Suppressor macrophage (primary cell): ENCODE data around the gene STIMATE.
A peak's percentile ranks its signal among the peaks of the same experiment; 100 is the strongest.

Source experiments
- DNase-seq, 4 experiments: peaks; one replicate each; pipeline ENCODE4 v3.0.0-alpha.2; 2020 to 2022

Gene STIMATE

DNA sequence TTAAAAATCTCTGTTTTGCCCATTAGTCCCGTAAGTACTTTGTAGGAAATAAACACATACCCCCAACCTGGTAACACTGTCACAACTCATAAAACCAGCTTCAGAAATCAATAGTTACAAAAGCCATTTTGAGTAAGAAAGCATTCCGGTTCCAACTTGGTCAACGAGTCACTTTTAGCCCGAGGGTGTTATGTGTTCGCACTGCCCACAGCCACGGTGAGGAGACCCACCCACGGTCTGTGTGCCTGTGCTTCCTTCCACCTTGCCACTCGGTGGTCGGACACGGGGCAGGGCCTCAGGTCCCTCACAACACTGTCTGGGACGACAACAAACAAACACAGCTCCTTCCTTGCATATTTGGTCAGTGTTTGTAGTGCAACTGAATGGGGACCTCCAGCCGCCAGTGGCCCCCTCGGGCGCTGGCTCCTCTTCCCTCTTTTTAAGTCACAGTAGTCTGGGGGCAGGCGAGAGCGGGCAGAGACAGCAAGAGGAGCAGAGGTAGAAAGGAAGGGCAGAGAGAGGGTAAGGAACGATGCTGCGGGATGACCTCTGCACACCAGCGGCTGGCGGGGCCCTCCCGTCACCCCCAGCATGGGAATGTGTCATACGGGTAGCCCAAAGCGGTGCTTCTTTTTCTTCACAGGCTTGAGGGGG, 57.3 kb downstream of the STIMATE start:
- no peak for DNase-seq

DNA sequence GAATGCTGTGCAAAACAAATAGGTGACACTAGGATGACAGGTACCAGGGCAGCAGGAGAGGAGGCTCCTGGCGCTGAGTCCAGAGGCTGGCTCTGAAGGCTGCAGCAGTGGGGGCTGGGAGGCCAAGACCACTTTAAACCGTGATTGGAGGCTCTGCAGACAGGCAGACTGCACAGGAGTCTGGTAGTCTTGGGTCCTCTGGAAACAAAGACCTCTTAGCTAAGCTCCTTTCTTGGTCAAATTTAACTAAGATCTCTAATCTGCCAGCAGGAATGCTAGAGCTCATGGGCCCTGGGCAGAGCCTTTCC, 58.1 kb downstream of the STIMATE start:
- no peak for DNase-seq

DNA sequence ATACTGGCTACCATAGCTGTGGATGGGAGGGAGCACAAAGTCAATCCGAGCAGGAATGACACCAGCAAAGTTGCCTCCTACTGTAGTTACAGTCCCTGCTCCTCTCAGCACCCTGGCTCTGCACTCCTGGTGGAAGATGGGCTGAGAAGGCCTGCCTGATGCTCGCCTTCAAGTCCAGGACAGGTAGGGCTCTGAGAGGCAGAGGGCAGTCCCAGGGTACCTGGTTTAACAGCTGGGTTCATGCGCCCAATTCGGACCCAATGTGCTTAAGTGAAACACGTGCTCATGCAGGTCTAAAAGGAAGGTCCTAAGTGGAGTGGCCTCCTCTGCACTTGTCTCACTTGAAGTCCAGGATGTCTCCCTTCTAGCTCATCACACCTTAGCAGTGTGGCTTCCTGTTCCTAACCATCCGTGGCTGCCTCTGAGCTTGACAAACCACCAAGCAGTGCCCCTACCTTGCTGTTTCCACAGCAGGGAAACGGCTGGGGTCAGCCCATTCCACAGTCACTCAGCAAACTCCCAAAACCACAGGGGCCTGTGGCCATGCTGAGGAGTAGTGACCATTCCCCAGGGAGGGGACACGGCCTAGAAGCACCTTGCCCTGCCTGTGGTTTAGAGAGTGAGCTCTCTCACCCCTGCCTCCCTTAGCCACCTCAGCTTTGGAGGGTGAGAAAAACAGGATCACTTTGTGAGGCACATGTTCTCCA, 58.6 kb downstream of the STIMATE start:
- DNase-seq = no peak

DNA sequence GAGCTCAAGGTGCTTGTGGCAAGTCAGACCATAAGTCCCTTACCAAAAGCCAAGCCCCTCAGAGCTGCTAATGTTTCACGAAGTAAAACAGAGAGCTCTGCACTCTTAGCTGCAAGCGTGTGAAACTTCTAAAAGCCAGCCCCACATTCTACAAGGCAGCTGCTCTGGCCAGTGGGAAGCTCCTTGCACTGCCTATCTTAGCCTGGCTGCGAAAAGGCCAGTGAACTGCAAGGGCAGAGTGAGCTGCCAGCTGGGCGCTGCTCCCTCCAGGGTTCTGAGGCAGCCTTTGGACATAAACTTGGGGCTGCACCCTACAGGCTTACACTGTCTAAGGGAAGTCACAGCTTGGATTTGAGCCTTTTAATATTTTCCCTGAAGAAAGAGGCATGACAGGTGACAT, 60.4 kb downstream of the STIMATE start:
- DNase-seq = no peak

DNA sequence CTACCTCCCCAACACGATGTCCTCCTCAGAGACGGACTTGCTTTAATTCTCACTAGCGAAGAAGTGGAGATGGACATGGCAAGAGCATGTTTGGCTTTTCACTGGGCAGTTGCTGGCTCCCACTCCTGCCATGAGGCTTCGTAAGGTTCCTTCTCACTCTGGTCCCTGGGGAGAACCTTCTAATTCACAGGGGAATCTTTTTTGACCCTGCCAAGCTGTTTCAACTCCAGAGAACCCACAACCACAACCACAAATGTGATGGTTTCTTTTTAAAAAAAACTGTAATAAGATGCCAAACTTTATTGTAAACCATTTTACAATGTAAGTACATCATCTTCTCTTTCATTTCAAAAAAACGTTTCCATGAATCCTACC, 60.9 kb downstream of the STIMATE start:
- DNase-seq = no peak

DNA sequence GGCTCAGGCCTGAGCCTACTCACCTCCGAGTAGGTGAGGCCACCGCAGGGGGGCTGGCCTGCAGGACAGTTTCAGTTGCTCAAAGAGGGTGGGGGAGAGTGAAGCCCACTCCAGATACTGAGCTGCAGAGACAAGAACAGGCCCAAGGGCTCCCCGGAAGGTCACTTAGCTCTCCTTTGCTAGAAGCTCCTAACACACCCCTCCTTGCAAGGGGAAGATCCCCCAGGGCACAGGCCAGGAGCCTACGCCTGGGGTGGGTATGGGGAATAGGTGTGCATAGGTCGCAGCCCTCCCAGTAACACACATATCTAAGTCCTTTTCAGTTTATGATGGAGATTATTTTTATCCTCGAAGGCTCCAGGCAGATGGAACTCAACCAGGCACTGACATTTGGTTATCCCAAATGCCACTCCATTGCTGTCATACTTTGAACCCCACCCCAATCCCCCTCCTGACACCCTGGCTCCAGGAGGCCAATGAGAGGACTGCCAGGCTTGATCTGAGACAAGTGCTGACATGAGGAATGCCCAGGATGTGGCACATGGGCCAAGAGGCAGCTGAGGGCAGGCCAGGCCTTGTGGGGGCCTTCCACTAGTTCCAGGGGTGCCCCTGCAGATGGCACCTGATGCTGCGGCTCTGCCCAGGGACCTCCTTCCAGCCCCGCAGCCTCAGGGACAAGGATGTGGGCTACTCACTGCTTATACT, 61.4 kb downstream of the STIMATE start:
- DNase-seq = no peak

DNA sequence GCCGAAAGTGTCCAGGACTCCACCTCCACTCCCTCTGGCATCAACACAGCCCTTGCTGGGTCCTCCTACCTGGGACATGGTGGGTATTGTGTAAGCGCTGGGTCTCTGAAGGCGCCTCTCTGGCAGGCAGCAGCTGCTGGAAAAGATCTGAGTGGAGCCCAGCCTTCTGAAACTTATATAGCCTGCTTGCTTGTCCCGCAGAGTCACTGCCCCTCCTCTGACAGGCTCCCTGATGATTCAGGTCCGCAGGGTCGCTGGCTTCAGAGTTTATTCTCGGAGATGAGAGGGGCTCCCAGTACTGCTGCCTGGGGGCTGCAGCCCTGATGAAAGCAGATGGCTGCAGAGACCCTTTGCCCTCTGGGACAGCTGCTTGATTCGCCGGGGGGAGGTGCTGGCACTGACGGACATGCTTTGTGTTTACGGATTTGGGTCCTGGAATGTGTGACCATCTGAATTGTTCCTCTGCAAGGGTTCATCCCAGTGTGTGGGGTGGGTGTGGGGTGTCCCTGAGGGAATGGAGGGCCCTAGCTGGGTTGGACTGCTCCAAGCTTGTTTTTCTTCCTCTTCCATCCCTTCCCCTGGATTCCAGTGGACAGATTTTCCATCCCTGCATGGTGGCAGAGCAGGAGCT, 62.4 kb downstream of the STIMATE start, which contains the start of gene MUSTN1:
Gene MUSTN1, minus strand, starts transcription at position 149 of the 631 bp plus-strand sequence. Its CDS starts 71 bp downstream, at position 78.
- no peak for DNase-seq

DNA sequence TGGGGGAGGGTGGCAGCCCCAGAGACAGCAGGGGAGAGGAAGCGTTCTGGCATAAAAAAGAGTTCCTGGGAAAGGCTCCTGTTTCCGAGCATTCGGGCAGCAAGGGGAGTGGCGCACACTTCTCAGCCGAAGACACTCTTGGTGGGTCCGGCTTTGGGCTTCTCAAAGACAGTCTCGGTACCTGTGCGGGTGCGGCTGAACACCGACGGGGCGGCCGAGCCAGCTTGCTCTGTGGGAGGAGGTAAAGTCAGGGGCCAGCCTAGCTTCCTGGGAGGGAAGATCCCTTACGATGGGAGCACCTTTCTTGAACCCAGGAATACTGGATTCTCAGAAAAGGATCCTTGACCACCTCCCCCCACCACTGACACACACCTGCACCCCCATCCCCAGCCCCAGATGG, 64.1 kb downstream of the STIMATE start:
- no peak for DNase-seq

DNA sequence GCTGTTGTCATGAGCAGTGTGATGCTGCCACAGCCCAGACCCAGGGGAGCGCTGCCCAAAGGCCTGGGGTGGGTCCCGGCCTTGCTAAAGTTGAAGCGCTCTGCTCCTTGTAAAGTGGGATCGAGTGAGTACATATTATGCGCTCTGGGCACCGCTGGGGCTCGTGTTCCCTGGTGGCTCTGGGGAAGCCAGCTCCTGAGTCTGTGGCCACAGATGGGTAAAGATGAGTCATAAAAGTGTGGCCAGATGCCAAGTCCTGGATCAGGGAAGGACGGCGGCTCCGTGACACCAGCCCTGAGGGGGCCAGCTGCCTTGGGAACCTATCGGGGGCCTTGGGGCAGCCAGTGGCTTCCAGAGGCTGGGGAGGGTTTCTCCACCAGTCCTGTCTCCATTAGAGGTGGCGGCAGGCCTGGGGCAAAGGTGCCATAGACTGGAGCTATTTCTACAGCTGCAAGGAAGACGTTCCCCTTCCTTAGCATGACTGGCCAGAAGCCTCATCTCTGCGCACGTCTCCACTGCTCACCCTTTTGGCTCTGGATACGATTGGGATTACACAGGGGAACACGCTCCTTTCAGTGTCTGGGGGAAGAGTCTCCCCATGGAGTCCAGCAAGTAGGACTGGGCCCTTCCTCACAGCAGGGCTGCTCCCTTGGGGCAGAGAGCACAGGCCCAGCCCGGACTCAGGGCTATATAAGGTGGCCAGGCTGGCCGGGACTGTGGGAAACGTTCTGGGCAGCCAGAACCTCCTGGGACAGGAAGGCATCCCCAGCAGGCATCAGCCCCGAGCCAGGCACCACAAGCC, 65.6 kb downstream of the STIMATE start:
- DNase-seq = peak; percentile 62 to 66 (median 64)

DNA sequence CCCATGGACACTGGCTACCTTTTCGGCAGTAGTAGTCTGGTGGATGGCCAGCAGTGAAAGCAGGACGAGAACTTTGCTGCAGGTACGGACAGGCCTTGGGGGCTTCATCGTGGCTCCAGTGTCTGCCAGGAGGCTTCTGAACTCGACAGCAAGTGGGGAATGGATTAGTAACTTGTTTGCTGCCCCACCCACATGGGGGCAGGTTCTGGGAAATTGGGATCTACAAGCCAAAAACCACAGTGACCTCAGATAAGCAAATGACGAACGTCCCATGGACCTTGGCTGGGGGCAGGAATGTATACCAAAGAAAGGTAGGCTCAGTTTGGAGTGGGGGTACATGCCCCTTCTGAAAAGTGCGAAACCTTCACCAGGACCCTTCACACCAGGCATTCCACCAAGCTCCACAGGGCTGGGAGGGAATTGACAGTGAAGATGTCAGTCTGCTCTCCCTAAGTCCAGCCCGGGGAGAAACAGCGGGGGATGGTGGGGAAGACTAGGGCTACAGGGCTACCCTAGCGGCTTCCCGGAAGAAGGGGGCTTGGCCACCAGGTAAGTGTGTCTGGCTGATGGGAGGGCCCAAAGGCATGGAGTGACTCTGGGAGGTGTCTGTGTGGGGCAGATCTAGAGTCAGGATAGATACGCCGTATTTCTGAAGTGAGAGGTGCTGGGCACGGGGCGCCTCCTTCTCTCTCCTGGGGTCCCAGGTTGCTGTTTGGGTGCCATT, 66.7 kb downstream of the STIMATE start, which contains the start of gene ITIH4:
Gene ITIH4, minus strand, starts transcription at position 138 of the 724 bp plus-strand sequence. Its CDS starts 30 bp downstream, at position 108.
- no peak for DNase-seq

DNA sequence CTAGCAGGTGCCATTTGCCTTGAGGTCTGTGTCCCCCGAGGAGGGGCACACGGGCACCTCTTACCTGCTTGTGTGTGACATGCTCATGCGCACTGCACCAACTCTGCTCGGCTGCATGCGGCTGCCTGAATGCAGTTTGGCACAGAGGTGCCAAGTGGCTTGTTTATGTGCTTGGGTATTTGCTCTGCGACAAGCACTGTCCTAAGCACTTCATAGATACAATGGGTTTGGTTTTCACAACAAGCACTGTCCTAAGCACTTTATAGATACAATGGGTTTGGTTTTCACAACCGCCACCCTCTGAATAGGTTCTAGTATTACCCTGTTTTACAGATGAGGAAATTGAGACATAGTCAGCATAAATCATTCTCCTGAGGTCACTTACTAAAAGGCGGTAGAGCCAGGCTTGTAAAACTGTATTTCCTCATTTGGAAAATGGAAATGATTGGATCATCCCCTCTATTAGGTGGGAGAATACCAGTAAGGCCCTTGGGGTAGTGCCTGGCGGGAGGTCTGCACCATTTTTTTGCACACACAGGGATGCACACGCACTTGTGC, 67.4 kb downstream of the STIMATE start:
- peak in 2 of 4 experiments; percentile 31 to 42 for DNase-seq

DNA sequence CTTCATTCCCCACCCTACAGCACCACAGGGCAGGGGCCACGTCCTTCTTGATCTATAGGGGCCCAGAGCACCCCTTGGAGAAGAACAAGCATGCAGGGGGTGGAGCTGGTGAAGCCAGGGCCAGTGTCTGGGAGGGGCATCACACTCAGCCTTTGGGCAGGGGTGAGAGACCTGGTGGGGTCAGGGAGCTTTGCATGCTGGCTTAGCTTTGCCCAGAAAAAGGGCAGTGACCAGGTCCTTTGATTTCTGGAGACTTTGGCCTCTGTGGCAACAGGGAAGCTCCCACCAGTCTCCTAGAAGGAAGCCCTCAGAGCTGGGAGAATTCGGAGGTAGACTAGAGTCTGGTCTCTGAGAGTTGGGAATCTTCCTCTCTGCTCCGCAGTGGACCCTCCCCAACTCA, 67.9 kb downstream of the STIMATE start:
- DNase-seq = no peak

DNA sequence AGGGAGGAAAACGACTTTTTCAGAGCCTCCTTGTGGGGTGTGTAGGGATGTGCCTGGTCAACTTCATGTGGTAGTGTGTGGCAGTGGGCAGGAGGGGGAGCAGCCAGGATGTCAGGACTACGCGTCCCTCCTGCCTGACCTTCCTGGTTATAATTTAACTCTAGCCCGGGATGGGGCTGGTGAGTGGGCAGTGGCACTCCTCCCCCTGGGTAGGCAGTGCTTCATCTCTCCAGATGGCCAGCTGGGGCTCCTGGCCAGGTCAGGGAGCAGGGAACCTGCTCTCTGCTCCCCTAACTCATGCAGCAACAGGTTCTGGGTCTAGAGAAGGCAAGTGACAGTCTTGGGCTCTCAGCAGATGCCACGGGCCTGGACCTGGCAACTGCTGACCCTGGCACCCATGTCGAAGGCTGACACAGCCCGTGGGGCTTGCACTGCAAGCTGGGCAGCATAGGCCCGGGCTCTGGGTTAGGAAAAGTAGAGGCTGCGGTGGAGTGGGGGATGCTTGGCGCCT, 69.4 kb downstream of the STIMATE start:
- DNase-seq = no peak

DNA sequence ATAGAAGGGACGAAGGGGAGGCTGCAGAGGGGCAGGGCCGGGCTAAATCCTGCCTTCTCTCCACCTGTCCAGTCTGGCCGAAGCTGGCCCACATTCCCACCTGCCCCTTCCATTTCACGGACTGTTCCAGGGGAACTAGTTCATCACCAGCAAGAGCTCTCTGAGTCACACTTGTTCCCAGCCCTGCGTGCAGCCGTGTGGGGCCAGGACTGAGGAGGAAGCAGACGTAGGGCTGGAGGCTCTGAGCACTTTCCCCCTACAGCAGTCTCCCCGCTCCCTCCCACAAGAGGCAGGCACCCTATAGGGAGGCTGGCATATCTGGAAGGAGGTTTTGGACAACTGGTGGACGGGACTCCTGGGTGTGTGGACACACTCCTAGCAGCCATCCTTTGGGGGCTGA, 69.9 kb downstream of the STIMATE start:
- peak; percentile 37 to 69 (median 52) for DNase-seq

DNA sequence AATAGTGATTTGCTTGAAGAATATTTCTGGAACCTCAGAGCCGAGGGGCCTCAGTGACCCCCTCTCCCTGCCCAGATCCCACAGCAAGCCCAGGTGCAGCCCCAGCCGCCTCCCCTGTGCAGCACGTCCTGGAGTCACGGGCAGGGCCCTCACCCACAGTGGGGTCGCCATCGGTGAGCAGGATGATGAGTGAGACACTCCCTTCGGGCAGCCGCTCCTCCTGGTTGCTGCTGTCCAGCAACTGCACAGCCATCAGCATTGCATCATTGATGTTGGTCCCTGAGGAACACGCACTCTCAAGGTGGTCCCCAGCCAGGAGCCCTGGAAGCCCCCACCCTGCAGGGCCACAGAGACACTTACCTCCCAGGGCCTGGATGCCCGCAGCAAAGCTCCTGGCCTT, 73.3 kb downstream of the STIMATE start:
- no peak for DNase-seq

DNA sequence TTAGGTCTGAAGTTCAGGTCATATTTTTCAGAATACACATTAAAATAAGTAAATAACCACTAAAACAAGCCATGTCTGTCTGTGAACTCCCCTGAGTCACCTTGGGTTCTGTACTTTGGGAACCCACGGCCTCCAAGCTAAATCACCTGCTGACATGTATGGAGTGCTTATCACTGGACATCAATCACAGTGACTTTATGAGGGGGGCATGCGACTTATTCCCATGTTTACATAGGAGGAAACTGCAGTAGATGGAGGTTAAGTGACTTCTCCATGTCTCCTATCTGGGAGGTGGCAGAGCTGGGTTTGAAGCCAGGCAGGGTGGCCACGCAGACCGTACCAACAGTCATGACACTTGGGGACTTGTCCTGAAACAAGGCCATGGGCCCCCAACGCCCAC, 75.0 kb downstream of the STIMATE start:
- no peak for DNase-seq

DNA sequence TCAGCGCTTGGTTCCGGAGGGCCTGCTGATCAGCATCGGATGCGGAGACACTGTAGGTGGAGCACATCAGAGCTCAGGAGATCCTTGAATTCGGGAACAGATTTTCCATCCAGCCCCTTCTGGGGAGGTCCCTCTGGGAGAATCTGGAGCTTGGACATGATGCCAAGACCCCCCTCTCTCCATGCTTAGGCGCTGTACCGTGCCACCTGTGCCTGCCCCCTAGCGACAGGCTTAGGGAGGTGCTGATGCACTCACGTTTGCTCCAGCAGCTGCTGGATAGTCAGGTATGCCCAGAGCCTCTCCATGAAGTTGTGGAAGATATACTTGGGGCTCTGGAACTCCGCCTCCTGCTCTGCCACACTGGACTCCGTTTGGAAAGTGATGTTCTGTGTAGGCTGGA, 76.6 kb downstream of the STIMATE start:
- DNase-seq = peak in 3 of 4 experiments; percentile 29 to 53 (median 37)

DNA sequence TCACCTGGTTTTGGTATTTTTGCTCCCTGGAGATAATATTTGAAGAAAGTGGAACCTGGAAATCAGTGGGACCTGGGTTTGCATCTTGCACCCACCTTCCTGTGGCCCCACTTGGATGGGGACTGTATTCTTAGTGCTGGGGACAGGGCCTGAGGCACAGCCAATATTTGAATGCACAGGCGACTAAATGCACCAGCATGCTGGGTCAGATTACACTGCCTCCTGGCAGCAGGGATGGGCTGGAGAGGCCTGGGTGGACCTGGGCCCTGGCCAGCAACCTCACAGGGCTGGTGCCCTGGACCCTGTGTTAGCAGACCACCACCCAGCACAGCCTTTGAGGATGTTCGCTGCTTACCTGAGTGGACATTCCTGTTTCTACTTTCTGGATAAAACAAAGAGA, 77.4 kb downstream of the STIMATE start:
- no peak for DNase-seq

DNA sequence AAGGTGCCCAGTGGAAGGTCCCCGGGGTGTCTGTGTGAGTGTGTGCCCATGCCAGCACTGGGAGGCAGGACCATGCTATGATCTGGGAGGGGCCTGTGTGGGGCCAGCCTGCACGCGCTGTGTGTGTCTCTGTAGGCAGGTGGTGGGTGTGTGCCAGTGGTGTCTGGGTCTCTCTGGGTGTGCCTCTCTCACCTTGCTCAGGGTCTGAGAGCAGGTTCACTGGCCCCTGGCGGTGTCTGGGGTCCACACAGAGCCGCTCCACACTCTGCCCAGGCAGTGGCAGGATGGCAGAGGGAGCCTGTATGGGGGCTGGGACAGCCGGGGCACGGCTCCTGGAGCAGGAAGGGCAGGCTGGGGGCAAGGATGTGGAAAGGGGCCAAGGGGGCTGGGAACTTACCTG, 79.5 kb downstream of the STIMATE start:
- DNase-seq = no peak

DNA sequence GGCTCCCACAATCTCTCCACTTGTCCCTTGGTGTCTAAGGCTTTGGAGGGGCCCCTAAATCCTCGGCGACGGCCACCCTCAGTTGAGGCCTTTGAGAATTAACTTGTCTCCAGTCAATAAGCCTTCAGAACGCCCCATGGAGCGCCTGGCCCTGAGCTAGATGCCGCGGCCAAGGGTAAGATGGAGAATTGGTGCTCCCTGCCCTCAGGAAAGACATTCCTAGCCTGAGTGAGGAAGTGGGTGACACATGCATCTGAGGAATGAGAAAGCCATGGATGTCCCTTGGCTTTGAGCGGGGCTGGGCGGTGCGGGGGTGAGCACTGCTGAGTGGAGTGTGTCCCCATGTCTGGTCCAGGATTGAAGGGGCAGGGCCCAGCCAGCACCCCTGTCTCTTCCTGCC, 80.1 kb downstream of the STIMATE start:
- DNase-seq = no peak

DNA sequence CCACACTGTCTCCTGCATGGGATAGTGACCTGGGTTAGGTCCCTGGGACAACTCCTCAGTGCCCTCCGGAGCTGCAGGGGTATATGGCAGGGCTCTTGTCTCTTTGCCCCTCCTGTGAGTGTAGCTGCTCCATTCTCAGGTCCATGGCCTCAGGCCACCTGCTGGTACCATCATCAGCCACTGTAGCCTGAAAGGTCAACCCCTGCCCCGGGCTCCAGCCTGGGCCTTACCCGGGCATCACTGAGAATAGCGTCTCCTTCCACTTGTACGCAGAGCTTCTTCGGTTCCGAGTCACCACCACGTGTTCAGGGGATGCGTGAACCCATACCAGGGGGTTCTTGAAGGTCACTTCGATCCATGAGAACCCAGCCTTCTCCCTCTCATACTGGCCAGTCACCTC, 80.7 kb downstream of the STIMATE start:
- DNase-seq = no peak
